Spleen (tissue), 11 donors: ENCODE results near the gene PARD3B. TPM values are rescaled to one million over a fixed set of nuclear protein-coding genes. Genes with fewer than 3 reads are reported as not detected.
"Not testable (repeated sequence)": the region's sequence is repeated elsewhere in the genome, so short reads cannot be mapped to it uniquely, and the experiment has no call there.

ENCODE experiments used
- DNase-seq: peaks from one replicate; pipeline ENCODE4 v3.0.0-alpha.2; 2020
- H3K27ac ChIP-seq, 8 donors: fragments of 200-600 bp; sonication (generic) in 7 of 8; 1 replicate in 4 of 8; 2 replicates in 4 of 8; pipeline versions ENCODE4 v1.5.0 to v1.8.0; 2016 to 2021; ENCODE audit warnings: inconsistent platforms in 4 of 8, mild to moderate bottlenecking in 4 of 8, moderate library complexity in 1 of 8
- H3K27me3 ChIP-seq, 7 donors: fragments of 200-600 bp; sonication (generic) in 6 of 7; replicated peaks in 1 of 7; 1 replicate in 4 of 7; 2 replicates in 3 of 7; pipeline versions ENCODE4 v1.5.0 to v1.8.0; 2016 to 2021; ENCODE audit warnings: inconsistent platforms in 3 of 7, mild to moderate bottlenecking in 1 of 7
- H3K36me3 ChIP-seq, 6 donors: fragments of 200-600 bp; sonication (generic) in 5 of 6; 1 replicate in 4 of 6; 2 replicates in 2 of 6; pipeline versions ENCODE4 v1.5.0 to v1.8.0; 2016 to 2021; ENCODE audit warnings: inconsistent platforms in 2 of 6
- H3K4me1 ChIP-seq, 6 donors: fragments of 200-600 bp; sonication (generic) in 5 of 6; 1 replicate in 3 of 6; 2 replicates in 3 of 6; pipeline versions ENCODE4 v1.5.0 to v1.8.0; 2016 to 2021; ENCODE audit warnings: inconsistent platforms in 3 of 6
- H3K4me3 ChIP-seq, 8 donors: fragments of 200-600 bp; sonication (generic) in 7 of 8; 1 replicate in 4 of 8; 2 replicates in 4 of 8; pipeline versions ENCODE4 v1.5.0 to v1.8.0; 2016 to 2021; ENCODE audit warnings: inconsistent platforms in 4 of 8, mild to moderate bottlenecking in 4 of 8, moderate library complexity in 2 of 8
- H3K9me3 ChIP-seq, 8 donors: fragments of 200-600 bp; sonication (generic) in 7 of 8; 1 replicate in 4 of 8; 2 replicates in 4 of 8; pipeline versions ENCODE4 v1.5.0 to v1.8.0; 2016 to 2021; ENCODE audit warnings: inconsistent platforms in 4 of 8
- CTCF ChIP-seq, 11 experiments: fragments of 200-600 bp in 7 of 11; fragments of 450-650 bp in 4 of 11; sonication (generic) in 4 of 11; IDR thresholded peaks in 8 of 11; conservative IDR thresholded peaks in 3 of 11; 1 replicate in 7 of 11; 2 replicates in 4 of 11; pipeline versions ENCODE4 v1.4.0 to v1.8.0; 2016 to 2021; ENCODE audit warnings: antibody characterized with exemption in 11 of 11, inconsistent platforms in 4 of 11, mild to moderate bottlenecking in 1 of 11
- POLR2A ChIP-seq, 3 donors: fragments of 450-650 bp; IDR thresholded peaks; one replicate each; pipeline ENCODE4 v1.5.1; 2017; ENCODE audit warnings: antibody characterized with exemption in 3 of 3, mild to moderate bottlenecking in 1 of 3
- POLR2AphosphoS5 ChIP-seq, 3 donors: sonication (generic); formaldehyde crosslinking; IDR thresholded peaks; one replicate each; pipeline ENCODE4 v1.5.1; 2017; ENCODE audit warnings: antibody characterized with exemption in 3 of 3
- WGBS, 5 donors: extraction: QIAGEN DNeasy Blood & Tissue Kit in 3 of 5; methylation state at CpG; one replicate each; pipeline versions ENCODE4 v1.1.5 to v1.1.7; 2013 to 2018; 5-methylcytosine and 5-hydroxymethylcytosine counted together
- intact Hi-C: fragments of 100-400 bp; cut with DNase I; formaldehyde crosslinking; loops from one replicate; pipeline ENCODE4 v1.15.0; 2023; ENCODE audit warnings: low total_unique reads
- polyA plus RNA-seq, 3 donors: library from polyadenylated mRNA; stranded (reverse); fragments of 200-250 nt; gene quantifications; one replicate each; pipeline ENCODE4 v1.2.1, GENCODE V29; 2013
- total RNA-seq, 7 donors: library from RNA; depleted of rRNA in 3 of 7; stranded (reverse); fragments of >200 nt in 3 of 7; fragmentation: NEBNext Ultra II Directional in 4 of 7; extraction: Animal tissue kit (Norgen Biotek cat#: 25700) in 4 of 7; gene quantifications; one replicate each; pipeline versions ENCODE4 v1.1.0 to v1.2.1, GENCODE V29; 2016 to 2021
- donor health status: healthy with polysubstance abuse.
- donor health status: DM: no; HTN: no; CAD: no; lungs with moderate emphysema.
- donor health status: DM: no; HTN: no; CAD: no.
- donor health status: Bipolar disorder and iron deficiency.
- donor health status: healthy.
- donor health status: DM: no; HTN: no; CAD: no.
- donor health status: DM: yes; HTN: yes; CAD: no.

The PARD3B gene
- total and polyA plus RNA-seq, 10 donors, result 0.85 to 27.8 (median 14.7) TPM

DNA sequence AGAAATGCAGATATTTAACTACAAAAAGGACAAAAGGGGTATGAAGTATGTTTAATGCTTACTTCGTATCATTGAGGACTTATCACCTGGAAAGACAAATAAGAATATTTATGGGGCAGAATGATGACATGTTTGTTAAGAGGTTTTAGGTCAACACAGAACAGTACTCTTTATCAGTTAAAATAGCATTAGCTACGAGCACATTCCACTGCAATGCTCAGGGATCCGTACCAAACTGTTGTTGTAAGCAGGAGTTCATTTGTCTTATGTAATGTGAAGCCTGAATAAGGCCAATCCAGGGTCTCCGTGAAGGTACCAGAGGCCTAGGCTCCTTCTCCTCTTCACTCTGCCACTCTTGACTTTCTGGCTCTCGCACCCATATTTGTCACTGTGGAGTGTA lies 671.3 kb downstream of the PARD3B start:
- DNase-seq, result no peak
- TF ChIP-seq CTCF (IDR thresholded peaks at IDR 0.05 in 8 of 11, conservative IDR thresholded peaks at IDR 0.05 in 3 of 11) (no peak), POLR2AphosphoS5 (IDR thresholded peaks at IDR 0.05) (no peak), POLR2A (IDR thresholded peaks at IDR 0.05) (no peak)
- intact Hi-C loops, result no loop called here
- 71 to 84% (median 81%) methylated on average over 5 of the region's 5 CpGs for WGBS, 5 donors
- H3K4me3 ChIP-seq, result no peak overlapping the region
- no peaks in the 10 kb centered on the region for H3K36me3 ChIP-seq
- no peaks in the 10 kb centered on the region for H3K27me3 ChIP-seq
- H3K4me1 ChIP-seq, result no peaks in the 10 kb centered on the region
- H3K27ac ChIP-seq, result no peak overlapping the region
- H3K9me3 ChIP-seq, result no peaks in the 10 kb centered on the region

DNA sequence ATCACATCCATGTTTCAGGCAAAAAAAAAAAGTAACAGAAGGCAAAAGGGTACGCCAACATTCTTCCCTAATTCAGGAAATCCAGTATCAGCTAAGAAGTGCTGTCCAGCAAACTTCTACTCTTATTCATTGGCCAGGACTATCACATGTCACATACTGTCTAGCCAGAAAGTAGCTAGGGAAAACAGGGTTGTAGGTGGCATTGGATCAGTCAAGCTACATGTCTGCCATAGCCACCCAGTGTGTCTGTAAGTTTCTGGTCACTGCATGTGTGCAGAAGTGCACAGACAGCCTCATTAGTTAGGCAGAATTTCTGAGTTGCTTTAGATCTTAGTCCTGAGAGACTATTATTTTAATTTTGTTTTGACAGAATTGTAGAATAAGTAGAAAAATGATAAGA lies 671.7 kb downstream of the PARD3B start:
- WGBS, 5 donors, result 88 to 100% (median 96%) methylated on average over 1 of the region's 1 CpG
- H3K4me1 ChIP-seq, result no peaks in the 10 kb centered on the region
- no peaks in the 10 kb centered on the region for H3K36me3 ChIP-seq
- no peak for TF ChIP-seq POLR2AphosphoS5 (IDR thresholded peaks at IDR 0.05)
- TF ChIP-seq POLR2A (IDR thresholded peaks at IDR 0.05), result no peak
- TF ChIP-seq CTCF (IDR thresholded peaks at IDR 0.05 in 8 of 11, conservative IDR thresholded peaks at IDR 0.05 in 3 of 11), result no peak
- no peaks in the 10 kb centered on the region for H3K27me3 ChIP-seq
- no peak for DNase-seq
- no peaks in the 10 kb centered on the region for H3K9me3 ChIP-seq
- intact Hi-C loops, result no loop called here
- H3K4me3 ChIP-seq, result no peak overlapping the region
- H3K27ac ChIP-seq, result no peak overlapping the region

DNA sequence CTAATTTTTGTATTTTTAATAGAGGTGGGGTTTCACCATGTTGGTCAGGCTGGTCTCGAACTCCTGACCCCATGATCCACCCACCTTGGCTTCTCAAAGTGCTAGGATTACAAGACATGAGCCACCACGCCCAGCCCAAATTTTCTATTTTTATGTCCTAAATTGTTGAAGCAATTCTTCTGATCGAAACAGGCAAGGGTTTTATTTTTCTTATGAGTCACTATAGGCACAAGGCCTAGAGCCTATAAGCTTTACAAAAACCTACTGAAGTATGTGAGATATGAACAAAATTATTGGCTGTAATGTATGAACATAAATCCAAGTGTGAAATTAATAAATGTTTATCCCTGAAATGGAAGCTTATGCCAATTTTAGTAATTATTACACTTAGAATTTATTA lies 672.8 kb downstream of the PARD3B start:
- no peaks in the 10 kb centered on the region for H3K27me3 ChIP-seq
- H3K4me3 ChIP-seq, result no peak overlapping the region
- H3K36me3 ChIP-seq, result no peaks in the 10 kb centered on the region
- TF ChIP-seq POLR2A (IDR thresholded peaks at IDR 0.05) (no peak), POLR2AphosphoS5 (IDR thresholded peaks at IDR 0.05) (no peak), CTCF (IDR thresholded peaks at IDR 0.05 in 8 of 11, conservative IDR thresholded peaks at IDR 0.05 in 3 of 11) (no peak)
- intact Hi-C loops, result no loop called here
- H3K4me1 ChIP-seq, result no peaks in the 10 kb centered on the region
- 68 to 80% (median 69%) methylated on average over 3 of the region's 3 CpGs for WGBS, 5 donors
- no peak for DNase-seq
- no peaks in the 10 kb centered on the region for H3K9me3 ChIP-seq
- H3K27ac ChIP-seq, result no peak overlapping the region

- H3K36me3 ChIP-seq, H3K9me3 ChIP-seq, intact Hi-C loops, H3K27me3 ChIP-seq, H3K4me1 ChIP-seq, H3K27ac ChIP-seq, H3K4me3 ChIP-seq, DNase-seq: not testable (repeated sequence)
- 91 to 97% (median 95%) methylated on average over 5 of the region's 5 CpGs for WGBS, 5 donors
These were observed 673.5 kb downstream of the PARD3B start for GRCh38 chr2:205218816-205219215.

GRCh38 chr2:205220559-205220958 lies 675.3 kb downstream of the PARD3B start:
- no peaks in the 10 kb centered on the region for H3K9me3 ChIP-seq
- H3K27ac ChIP-seq, result no peak overlapping the region
- DNase-seq, result no peak
- intact Hi-C loops, result no loop called here
- no peak overlapping the region for H3K4me3 ChIP-seq
- TF ChIP-seq POLR2AphosphoS5 (IDR thresholded peaks at IDR 0.05) (no peak), CTCF (IDR thresholded peaks at IDR 0.05 in 8 of 11, conservative IDR thresholded peaks at IDR 0.05 in 3 of 11) (no peak), POLR2A (IDR thresholded peaks at IDR 0.05) (no peak)
- no peaks in the 10 kb centered on the region for H3K36me3 ChIP-seq
- 40 to 79% (median 73%) methylated on average over 3 of the region's 3 CpGs for WGBS, 5 donors
- H3K27me3 ChIP-seq, result no peaks in the 10 kb centered on the region
- H3K4me1 ChIP-seq, result no peaks in the 10 kb centered on the region
